H1 (cell line): Measurements from ENCODE around the gene MORN5. TPM values are rescaled to one million over a fixed set of nuclear protein-coding genes. Genes with fewer than 3 reads are reported as not detected.

Experiments
- FOSL1 ChIP-seq: IDR thresholded peaks from 2 replicates; pipeline ENCODE4 v1.6.1; 2011; ENCODE audit warnings: mild to moderate bottlenecking, low read depth, low read length, moderate library complexity; ENCODE audit not compliant: insufficient read depth
- HDAC6 ChIP-seq: IDR thresholded peaks from one replicate; pipeline ENCODE4 v1.7.1; 2012; ENCODE audit warnings: low read depth, mild to moderate bottlenecking, inconsistent platforms, low read length, moderate library complexity
- KDM1A ChIP-seq: fragments of 200-600, 300-600 bp; sonication (generic); IDR thresholded peaks from 2 replicates; pipeline ENCODE4 v1.7.1; 2016; ENCODE audit warnings: mild to moderate bottlenecking, low read length, borderline replicate concordance
- polyA plus RNA-seq, 7 experiments: library from polyadenylated mRNA; depleted of rRNA in 3 of 7; stranded (reverse) in 5 of 7; unstranded in 2 of 7; fragments of >200 nt in 5 of 7; fragments of 200-250 nt in 2 of 7; gene quantifications; 1 replicate in 5 of 7; 2 replicates in 1 of 7; 4 replicates in 1 of 7; pipeline versions ENCODE4 v1.2.1 to v1.2.3, GENCODE V29; 2011 to 2013; ENCODE audit warnings: missing spikeins in 2 of 7, mixed read lengths in 2 of 7
- total RNA-seq: library from RNA; stranded (reverse); fragmentation: NEBNext Ultra II Directional; extraction: Animal tissue kit (Norgen Biotek cat#: 25700); gene quantifications from 2 replicates; pipeline ENCODE4 v1.2.1, GENCODE V29; 2021
- TF ChIP-seq, protein P1 (sequence below): fragments of 300-600 bp; sonication (generic); IDR thresholded peaks from 2 replicates; pipeline ENCODE4 v1.7.1; 2012; ENCODE audit warnings: low read length, moderate library complexity, mild to moderate bottlenecking, inconsistent platforms; ENCODE audit not compliant: insufficient replicate concordance

Gene MORN5
- total and polyA plus RNA-seq, 2 of the 8 experiments (the other 6 are each of a cell fraction or from before 2014, with no cell fraction given) = not detected

DNA sequence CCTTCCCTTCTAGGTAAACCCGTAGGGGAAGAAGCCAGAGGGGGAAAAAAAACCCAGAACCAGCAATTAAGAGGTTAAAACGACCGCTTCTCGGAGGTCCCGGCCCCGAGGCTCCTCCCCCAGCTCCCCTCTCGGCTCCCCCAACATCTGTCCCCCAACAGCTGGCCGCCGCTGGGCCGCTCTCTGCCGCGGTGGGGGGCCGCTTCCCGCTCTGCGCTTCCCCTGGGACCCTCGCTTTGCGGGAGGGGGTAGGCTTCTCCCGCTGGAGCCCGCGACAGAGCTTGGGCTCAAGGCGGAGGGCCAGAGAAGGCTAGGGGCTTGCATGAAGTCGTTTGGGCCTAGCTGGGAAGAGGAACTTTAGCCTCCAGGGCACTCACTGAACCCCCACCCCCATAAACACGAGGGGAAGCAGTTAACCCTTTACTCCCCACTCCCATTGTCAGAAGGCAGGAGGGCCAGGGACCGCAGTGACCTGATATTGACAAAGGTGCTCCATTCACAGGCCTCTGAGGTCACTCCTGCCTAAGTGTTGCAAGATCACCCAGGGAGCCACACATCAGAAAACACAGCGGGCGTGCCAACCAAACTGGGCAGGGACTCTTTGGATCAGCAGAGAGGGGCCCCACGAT is 61.6 kb downstream of the MORN5 start (continued):
- TF ChIP-seq, protein P1, sequence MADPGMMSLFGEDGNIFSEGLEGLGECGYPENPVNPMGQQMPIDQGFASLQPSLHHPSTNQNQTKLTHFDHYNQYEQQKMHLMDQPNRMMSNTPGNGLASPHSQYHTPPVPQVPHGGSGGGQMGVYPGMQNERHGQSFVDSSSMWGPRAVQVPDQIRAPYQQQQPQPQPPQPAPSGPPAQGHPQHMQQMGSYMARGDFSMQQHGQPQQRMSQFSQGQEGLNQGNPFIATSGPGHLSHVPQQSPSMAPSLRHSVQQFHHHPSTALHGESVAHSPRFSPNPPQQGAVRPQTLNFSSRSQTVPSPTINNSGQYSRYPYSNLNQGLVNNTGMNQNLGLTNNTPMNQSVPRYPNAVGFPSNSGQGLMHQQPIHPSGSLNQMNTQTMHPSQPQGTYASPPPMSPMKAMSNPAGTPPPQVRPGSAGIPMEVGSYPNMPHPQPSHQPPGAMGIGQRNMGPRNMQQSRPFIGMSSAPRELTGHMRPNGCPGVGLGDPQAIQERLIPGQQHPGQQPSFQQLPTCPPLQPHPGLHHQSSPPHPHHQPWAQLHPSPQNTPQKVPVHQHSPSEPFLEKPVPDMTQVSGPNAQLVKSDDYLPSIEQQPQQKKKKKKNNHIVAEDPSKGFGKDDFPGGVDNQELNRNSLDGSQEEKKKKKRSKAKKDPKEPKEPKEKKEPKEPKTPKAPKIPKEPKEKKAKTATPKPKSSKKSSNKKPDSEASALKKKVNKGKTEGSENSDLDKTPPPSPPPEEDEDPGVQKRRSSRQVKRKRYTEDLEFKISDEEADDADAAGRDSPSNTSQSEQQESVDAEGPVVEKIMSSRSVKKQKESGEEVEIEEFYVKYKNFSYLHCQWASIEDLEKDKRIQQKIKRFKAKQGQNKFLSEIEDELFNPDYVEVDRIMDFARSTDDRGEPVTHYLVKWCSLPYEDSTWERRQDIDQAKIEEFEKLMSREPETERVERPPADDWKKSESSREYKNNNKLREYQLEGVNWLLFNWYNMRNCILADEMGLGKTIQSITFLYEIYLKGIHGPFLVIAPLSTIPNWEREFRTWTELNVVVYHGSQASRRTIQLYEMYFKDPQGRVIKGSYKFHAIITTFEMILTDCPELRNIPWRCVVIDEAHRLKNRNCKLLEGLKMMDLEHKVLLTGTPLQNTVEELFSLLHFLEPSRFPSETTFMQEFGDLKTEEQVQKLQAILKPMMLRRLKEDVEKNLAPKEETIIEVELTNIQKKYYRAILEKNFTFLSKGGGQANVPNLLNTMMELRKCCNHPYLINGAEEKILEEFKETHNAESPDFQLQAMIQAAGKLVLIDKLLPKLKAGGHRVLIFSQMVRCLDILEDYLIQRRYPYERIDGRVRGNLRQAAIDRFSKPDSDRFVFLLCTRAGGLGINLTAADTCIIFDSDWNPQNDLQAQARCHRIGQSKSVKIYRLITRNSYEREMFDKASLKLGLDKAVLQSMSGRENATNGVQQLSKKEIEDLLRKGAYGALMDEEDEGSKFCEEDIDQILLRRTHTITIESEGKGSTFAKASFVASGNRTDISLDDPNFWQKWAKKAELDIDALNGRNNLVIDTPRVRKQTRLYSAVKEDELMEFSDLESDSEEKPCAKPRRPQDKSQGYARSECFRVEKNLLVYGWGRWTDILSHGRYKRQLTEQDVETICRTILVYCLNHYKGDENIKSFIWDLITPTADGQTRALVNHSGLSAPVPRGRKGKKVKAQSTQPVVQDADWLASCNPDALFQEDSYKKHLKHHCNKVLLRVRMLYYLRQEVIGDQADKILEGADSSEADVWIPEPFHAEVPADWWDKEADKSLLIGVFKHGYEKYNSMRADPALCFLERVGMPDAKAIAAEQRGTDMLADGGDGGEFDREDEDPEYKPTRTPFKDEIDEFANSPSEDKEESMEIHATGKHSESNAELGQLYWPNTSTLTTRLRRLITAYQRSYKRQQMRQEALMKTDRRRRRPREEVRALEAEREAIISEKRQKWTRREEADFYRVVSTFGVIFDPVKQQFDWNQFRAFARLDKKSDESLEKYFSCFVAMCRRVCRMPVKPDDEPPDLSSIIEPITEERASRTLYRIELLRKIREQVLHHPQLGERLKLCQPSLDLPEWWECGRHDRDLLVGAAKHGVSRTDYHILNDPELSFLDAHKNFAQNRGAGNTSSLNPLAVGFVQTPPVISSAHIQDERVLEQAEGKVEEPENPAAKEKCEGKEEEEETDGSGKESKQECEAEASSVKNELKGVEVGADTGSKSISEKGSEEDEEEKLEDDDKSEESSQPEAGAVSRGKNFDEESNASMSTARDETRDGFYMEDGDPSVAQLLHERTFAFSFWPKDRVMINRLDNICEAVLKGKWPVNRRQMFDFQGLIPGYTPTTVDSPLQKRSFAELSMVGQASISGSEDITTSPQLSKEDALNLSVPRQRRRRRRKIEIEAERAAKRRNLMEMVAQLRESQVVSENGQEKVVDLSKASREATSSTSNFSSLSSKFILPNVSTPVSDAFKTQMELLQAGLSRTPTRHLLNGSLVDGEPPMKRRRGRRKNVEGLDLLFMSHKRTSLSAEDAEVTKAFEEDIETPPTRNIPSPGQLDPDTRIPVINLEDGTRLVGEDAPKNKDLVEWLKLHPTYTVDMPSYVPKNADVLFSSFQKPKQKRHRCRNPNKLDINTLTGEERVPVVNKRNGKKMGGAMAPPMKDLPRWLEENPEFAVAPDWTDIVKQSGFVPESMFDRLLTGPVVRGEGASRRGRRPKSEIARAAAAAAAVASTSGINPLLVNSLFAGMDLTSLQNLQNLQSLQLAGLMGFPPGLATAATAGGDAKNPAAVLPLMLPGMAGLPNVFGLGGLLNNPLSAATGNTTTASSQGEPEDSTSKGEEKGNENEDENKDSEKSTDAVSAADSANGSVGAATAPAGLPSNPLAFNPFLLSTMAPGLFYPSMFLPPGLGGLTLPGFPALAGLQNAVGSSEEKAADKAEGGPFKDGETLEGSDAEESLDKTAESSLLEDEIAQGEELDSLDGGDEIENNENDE = no peak
- TF ChIP-seq KDM1A = no peak
- no peak for TF ChIP-seq FOSL1
- no peak for TF ChIP-seq HDAC6
- TF ChIP-seq, all 59 proteins: peak for 9
